ENCODE results near the gene MEA1.

MEA1 gene

GRCh38 chr6:43007126-43007525, 6.6 kb downstream of the MEA1 start:
- Histone ChIP-seq H3K79me2 (ENCODE audit: control insufficient read depth, insufficient read depth, low read length, poor library complexity) (no peaks in the 10 kb centered on the region), H3K36me3 (ENCODE audit: control insufficient read depth in 1 of 2, insufficient read depth in 2 of 2, low read length in 2 of 2) (peaks cover 58 to 64% of the 10 kb centered on the region in 2 experiments), H2AFZ (ENCODE audit: insufficient read depth, low read length, poor library complexity) (no peak overlapping the region), H3K9me3 (ENCODE audit: insufficient read depth, low read depth, low read length) (no peaks in the 10 kb centered on the region), H3K27me3 (ENCODE audit: insufficient read depth, low read length) (no peaks in the 10 kb centered on the region), H2BK5ac (ENCODE audit: low read depth, low read length, poor library complexity) (no peak overlapping the region), H4K8ac (ENCODE audit: low read depth, low read length) (no peak overlapping the region), H4K91ac (ENCODE audit: low read depth, low read length) (no peak overlapping the region), H3K79me1 (ENCODE audit: low read length) (no peaks in the 10 kb centered on the region), H3K14ac (ENCODE audit: low read length) (no peak overlapping the region), H3K4me2 (ENCODE audit: low read length) (no peak overlapping the region), H3K9ac (ENCODE audit: low read length) (no peak overlapping the region), H3K4me3 (ENCODE audit: low read depth, low read length) (no peak overlapping the region), H4K12ac (ENCODE audit: low read depth, low read length) (no peak overlapping the region), H2BK12ac (ENCODE audit: low read length) (no peak overlapping the region), H2AK5ac (ENCODE audit: low read length) (no peak overlapping the region), H3K4me1 (ENCODE audit: control insufficient read depth in 1 of 2, insufficient read depth in 2 of 2, low read length in 2 of 2) (no peaks in the 10 kb centered on the region), H3K23ac (ENCODE audit: low read length) (no peak overlapping the region), H2BK120ac (ENCODE audit: insufficient read depth, low read length, poor library complexity) (no peak overlapping the region), H3K4ac (ENCODE audit: low read depth, low read length) (no peak overlapping the region), H3K18ac (ENCODE audit: low read length) (no peak overlapping the region), H3K27ac (ENCODE audit: low read depth, low read length) (no peak overlapping the region)
- no CpG with 5 or more reads among the region's 9 CpGs for WGBS (ENCODE audit: extremely low coverage, insufficient coverage, insufficient read length)
- no peak for DNase-seq

- Histone ChIP-seq H3K4me2 (ENCODE audit: low read length) (no peak overlapping the region), H3K4ac (ENCODE audit: low read depth, low read length) (no peak overlapping the region), H3K14ac (ENCODE audit: low read length) (no peak overlapping the region), H2BK120ac (ENCODE audit: insufficient read depth, low read length, poor library complexity) (no peak overlapping the region), H3K79me2 (ENCODE audit: control insufficient read depth, insufficient read depth, low read length, poor library complexity) (no peaks in the 10 kb centered on the region), H3K27ac (ENCODE audit: low read depth, low read length) (no peak overlapping the region), H4K91ac (ENCODE audit: low read depth, low read length) (no peak overlapping the region), H3K79me1 (ENCODE audit: low read length) (no peaks in the 10 kb centered on the region), H3K23ac (ENCODE audit: low read length) (no peak overlapping the region), H2BK12ac (ENCODE audit: low read length) (no peak overlapping the region), H4K8ac (ENCODE audit: low read depth, low read length) (no peak overlapping the region), H3K36me3 (ENCODE audit: control insufficient read depth in 1 of 2, insufficient read depth in 2 of 2, low read length in 2 of 2) (peaks cover 49 to 56% of the 10 kb centered on the region in 2 experiments), H4K12ac (ENCODE audit: low read depth, low read length) (no peak overlapping the region), H2BK5ac (ENCODE audit: low read depth, low read length, poor library complexity) (no peak overlapping the region), H3K9me3 (ENCODE audit: insufficient read depth, low read depth, low read length) (no peaks in the 10 kb centered on the region), H2AK5ac (ENCODE audit: low read length) (no peak overlapping the region), H3K9ac (ENCODE audit: low read length) (no peak overlapping the region), H3K4me3 (ENCODE audit: low read depth, low read length) (no peak overlapping the region), H2AFZ (ENCODE audit: insufficient read depth, low read length, poor library complexity) (no peak overlapping the region), H3K18ac (ENCODE audit: low read length) (no peak overlapping the region), H3K27me3 (ENCODE audit: insufficient read depth, low read length) (no peaks in the 10 kb centered on the region), H3K4me1 (ENCODE audit: control insufficient read depth in 1 of 2, insufficient read depth in 2 of 2, low read length in 2 of 2) (no peaks in the 10 kb centered on the region)
- DNase-seq: no peak
- no CpG with 5 or more reads among the region's 11 CpGs for WGBS (ENCODE audit: extremely low coverage, insufficient coverage, insufficient read length)
Observed at GRCh38 chr6:43006251-43006650, 7.5 kb downstream of the MEA1 start.

- Histone ChIP-seq H3K4me3 (ENCODE audit: low read depth, low read length) (no peak overlapping the region), H2BK12ac (ENCODE audit: low read length) (no peak overlapping the region), H3K14ac (ENCODE audit: low read length) (no peak overlapping the region), H3K4ac (ENCODE audit: low read depth, low read length) (no peak overlapping the region), H3K4me1 (ENCODE audit: control insufficient read depth in 1 of 2, insufficient read depth in 2 of 2, low read length in 2 of 2) (no peaks in the 10 kb centered on the region), H3K23ac (ENCODE audit: low read length) (no peak overlapping the region), H4K8ac (ENCODE audit: low read depth, low read length) (no peak overlapping the region), H2BK5ac (ENCODE audit: low read depth, low read length, poor library complexity) (no peak overlapping the region), H3K36me3 (ENCODE audit: control insufficient read depth in 1 of 2, insufficient read depth in 2 of 2, low read length in 2 of 2) (peaks cover 45 to 52% of the 10 kb centered on the region in 2 experiments), H2AFZ (ENCODE audit: insufficient read depth, low read length, poor library complexity) (no peak overlapping the region), H3K79me2 (ENCODE audit: control insufficient read depth, insufficient read depth, low read length, poor library complexity) (no peaks in the 10 kb centered on the region), H3K79me1 (ENCODE audit: low read length) (no peaks in the 10 kb centered on the region), H4K91ac (ENCODE audit: low read depth, low read length) (no peak overlapping the region), H3K4me2 (ENCODE audit: low read length) (no peak overlapping the region), H4K12ac (ENCODE audit: low read depth, low read length) (no peak overlapping the region), H3K18ac (ENCODE audit: low read length) (no peak overlapping the region), H3K9ac (ENCODE audit: low read length) (no peak overlapping the region), H2BK120ac (ENCODE audit: insufficient read depth, low read length, poor library complexity) (no peak overlapping the region), H2AK5ac (ENCODE audit: low read length) (no peak overlapping the region), H3K9me3 (ENCODE audit: insufficient read depth, low read depth, low read length) (no peaks in the 10 kb centered on the region), H3K27ac (ENCODE audit: low read depth, low read length) (no peak overlapping the region), H3K27me3 (ENCODE audit: insufficient read depth, low read length) (no peaks in the 10 kb centered on the region)
- no CpG with 5 or more reads among the region's 5 CpGs for WGBS (ENCODE audit: extremely low coverage, insufficient coverage, insufficient read length)
- DNase-seq: no peak
Observed at GRCh38 chr6:43005844-43006243, 7.9 kb downstream of the MEA1 start.

GRCh38 chr6:43001843-43002242, 11.9 kb downstream of the MEA1 start:
- Histone ChIP-seq H4K8ac (ENCODE audit: low read depth, low read length) (no peak overlapping the region), H3K27ac (ENCODE audit: low read depth, low read length) (no peak overlapping the region), H2BK12ac (ENCODE audit: low read length) (no peak overlapping the region), H2BK120ac (ENCODE audit: insufficient read depth, low read length, poor library complexity) (no peak overlapping the region), H2AK5ac (ENCODE audit: low read length) (no peak overlapping the region), H4K91ac (ENCODE audit: low read depth, low read length) (no peak overlapping the region), H3K4me3 (ENCODE audit: low read depth, low read length) (no peak overlapping the region), H3K23ac (ENCODE audit: low read length) (no peak overlapping the region), H3K4ac (ENCODE audit: low read depth, low read length) (no peak overlapping the region), H3K18ac (ENCODE audit: low read length) (no peak overlapping the region), H3K4me1 (ENCODE audit: control insufficient read depth in 1 of 2, insufficient read depth in 2 of 2, low read length in 2 of 2) (no peaks in the 10 kb centered on the region), H3K27me3 (ENCODE audit: insufficient read depth, low read length) (no peaks in the 10 kb centered on the region), H3K9ac (ENCODE audit: low read length) (no peak overlapping the region), H3K79me1 (ENCODE audit: low read length) (no peaks in the 10 kb centered on the region), H4K12ac (ENCODE audit: low read depth, low read length) (no peak overlapping the region), H2AFZ (ENCODE audit: insufficient read depth, low read length, poor library complexity) (no peak overlapping the region), H3K4me2 (ENCODE audit: low read length) (no peak overlapping the region), H3K14ac (ENCODE audit: low read length) (no peak overlapping the region), H2BK5ac (ENCODE audit: low read depth, low read length, poor library complexity) (no peak overlapping the region), H3K36me3 (ENCODE audit: control insufficient read depth in 1 of 2, insufficient read depth in 2 of 2, low read length in 2 of 2) (peaks cover 12 to 19% of the 10 kb centered on the region in 2 experiments), H3K9me3 (ENCODE audit: insufficient read depth, low read depth, low read length) (no peaks in the 10 kb centered on the region), H3K79me2 (ENCODE audit: control insufficient read depth, insufficient read depth, low read length, poor library complexity) (no peaks in the 10 kb centered on the region)
- DNase-seq: no peak
- no CpG with 5 or more reads among the region's 8 CpGs for WGBS (ENCODE audit: extremely low coverage, insufficient coverage, insufficient read length)
